T-helper 9 cell (primary cell): Measurements from ENCODE around the gene VSTM1.
"Not testable (repeated sequence)": the region's sequence is repeated elsewhere in the genome, so short reads cannot be mapped to it uniquely, and the experiment has no call there.

Experiments used
- DNase-seq: peaks from one replicate; pipeline ENCODE4 v3.0.0-alpha.2; 2020
- total RNA-seq, 2 donors: gene quantifications; one replicate each; lab custom pipeline; 2026; lab: John Stamatoyannopoulos, UW

The VSTM1 gene, protein sequence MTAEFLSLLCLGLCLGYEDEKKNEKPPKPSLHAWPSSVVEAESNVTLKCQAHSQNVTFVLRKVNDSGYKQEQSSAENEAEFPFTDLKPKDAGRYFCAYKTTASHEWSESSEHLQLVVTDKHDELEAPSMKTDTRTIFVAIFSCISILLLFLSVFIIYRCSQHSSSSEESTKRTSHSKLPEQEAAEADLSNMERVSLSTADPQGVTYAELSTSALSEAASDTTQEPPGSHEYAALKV
- 0 to 0.07 reads per million in 2 donors for total RNA-seq

GRCh38 chr19:54063350-54064116 lies at the start of gene VSTM1:
Gene VSTM1 (minus strand): TSS chr19:54063897. CDS start chr19:54063777, 120 bp downstream.
- no peak for DNase-seq

- no peak for DNase-seq
Measured at GRCh38 chr19:54109651-54110050, 46.0 kb upstream of the VSTM1 start.

- DNase-seq = no peak
Measured at GRCh38 chr19:54108496-54108895, 44.8 kb upstream of the VSTM1 start.

DNA sequence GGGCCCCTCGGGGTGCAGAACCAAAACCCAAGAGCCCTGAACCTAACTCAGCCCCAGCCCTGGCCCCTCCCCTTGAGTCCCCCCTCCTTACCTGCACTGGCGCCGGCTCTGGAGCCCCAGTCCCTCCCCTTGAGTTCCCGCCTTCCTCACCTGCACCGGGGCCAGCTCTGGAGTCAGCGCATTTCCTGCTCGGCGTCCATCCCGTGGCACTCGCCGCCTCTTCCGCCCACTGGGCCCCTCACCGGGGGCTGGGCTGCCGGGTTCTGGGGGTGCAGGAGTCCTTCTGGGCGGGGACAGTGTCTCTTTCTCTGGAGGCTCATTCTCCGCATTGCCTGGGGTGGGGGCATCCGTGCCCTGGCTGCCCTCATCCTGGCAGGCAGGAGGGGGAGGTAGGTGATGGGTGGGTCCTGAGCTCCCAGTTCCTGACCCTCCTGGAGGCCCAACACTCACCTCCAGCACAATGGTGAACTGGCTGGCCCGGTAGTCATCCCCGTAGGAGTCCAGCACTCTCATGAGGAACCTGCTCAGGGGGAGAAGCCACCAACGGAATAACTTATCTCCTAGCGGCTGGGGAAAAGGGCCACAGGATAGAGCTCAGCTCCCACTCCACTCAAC lies 44.3 kb upstream of the VSTM1 start:
- no peak for DNase-seq

- no peak for DNase-seq
Measured at GRCh38 chr19:54106716-54107115, 43.0 kb upstream of the VSTM1 start.

- no peak for DNase-seq
Measured at GRCh38 chr19:54105796-54106195, 42.1 kb upstream of the VSTM1 start.

DNA sequence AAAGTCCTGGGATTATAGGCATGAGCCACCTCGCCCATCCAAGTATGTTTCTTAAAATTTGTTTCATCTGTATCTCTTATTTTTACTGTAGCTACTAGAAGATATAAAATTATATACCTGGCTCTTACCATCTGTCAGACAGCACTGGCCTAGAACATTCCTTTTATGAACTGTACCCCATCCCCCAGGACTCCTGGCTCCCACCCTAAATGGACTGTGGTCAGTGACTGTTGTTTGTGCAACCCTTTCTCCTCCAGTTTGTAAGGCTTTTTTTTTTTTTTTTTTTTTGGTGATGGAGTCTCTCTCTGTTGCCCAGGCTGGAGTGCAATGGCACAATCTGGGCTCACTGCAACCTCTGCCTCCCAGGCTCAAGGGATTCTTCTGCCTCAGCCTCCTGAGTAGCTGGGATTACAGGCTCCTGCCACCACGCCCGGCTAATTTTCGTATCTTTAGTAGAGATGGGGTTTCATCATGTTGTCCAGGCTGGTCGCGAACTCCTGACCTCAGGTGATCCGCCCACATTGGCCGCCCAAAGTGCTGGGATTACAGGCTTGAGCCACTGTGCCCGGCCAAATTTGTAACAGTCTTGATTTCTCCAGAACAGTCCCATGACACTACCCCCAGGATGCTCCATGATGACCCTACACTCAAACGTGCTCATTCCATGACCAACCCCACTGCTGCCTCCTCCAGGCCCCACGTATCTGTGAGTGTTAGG lies 41.5 kb upstream of the VSTM1 start:
- DNase-seq = no peak

GRCh38 chr19:54102421-54103169 lies 38.9 kb upstream of the VSTM1 start, which contains the start of gene NDUFA3:
Gene NDUFA3 (plus strand): TSS chr19:54102855. CDS start chr19:54102879, 24 bp downstream.
- peak; percentile 93 for DNase-seq

GRCh38 chr19:54100561-54100960 lies 36.9 kb upstream of the VSTM1 start, which contains the start of gene OSCAR:
Gene OSCAR (minus strand): TSS chr19:54100803. CDS start chr19:54100792, 11 bp downstream.
- DNase-seq = no peak

GRCh38 chr19:54099903-54100255 lies 36.2 kb upstream of the VSTM1 start:
- not testable (repeated sequence) for DNase-seq

GRCh38 chr19:54099190-54099902 lies 35.6 kb upstream of the VSTM1 start:
- DNase-seq = no peak

DNA sequence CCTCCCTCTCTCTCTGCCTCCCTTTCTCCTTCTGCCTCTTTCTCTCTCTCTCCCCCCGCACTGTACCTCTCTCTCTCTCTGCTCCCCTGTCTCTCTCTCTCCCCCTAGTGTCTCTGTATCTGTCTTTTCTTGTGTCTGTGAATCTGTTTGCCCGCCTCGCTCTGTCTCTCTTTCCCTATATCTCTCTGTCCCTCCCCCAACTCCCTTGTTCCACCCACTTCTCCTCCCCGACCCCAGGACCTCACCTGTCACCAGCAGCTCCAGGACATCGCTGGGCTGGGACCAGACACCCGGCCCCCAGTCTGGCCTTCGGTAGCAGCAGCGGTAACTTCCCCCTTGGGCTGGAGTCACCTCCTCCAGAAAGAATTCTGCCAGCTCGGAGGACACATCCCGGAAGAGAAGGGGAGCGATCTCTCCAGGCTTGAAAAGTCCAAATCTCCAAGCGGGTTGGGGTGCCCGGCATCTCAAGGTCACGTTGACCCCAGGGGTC lies 33.0 kb upstream of the VSTM1 start:
- DNase-seq = no peak

GRCh38 chr19:54095859-54096616 lies 32.3 kb upstream of the VSTM1 start:
- peak; percentile 27 for DNase-seq

GRCh38 chr19:54095136-54095858 lies 31.6 kb upstream of the VSTM1 start:
- DNase-seq = no peak

- DNase-seq = no peak
Measured at GRCh38 chr19:54094426-54095000, 30.8 kb upstream of the VSTM1 start.

DNA sequence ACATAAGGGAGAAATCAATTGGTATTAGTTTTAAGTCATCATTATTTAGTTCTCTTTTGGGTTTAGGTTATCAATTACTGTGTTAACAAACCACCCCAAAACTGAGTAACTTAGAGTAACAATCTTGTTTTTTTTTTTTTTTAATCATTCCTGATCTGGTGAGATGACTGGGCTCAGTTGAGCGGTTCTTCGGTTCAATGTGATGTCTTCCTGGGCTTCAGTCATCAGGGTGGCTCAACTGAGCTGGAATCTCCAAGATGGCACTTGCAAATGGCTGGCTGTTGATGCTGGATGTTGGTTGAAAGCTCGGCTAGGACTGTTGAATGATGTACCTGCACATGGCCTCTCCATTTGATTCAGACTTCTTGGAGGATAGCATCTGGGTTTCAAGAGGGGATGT lies 20.7 kb upstream of the VSTM1 start:
- DNase-seq = no peak

DNA sequence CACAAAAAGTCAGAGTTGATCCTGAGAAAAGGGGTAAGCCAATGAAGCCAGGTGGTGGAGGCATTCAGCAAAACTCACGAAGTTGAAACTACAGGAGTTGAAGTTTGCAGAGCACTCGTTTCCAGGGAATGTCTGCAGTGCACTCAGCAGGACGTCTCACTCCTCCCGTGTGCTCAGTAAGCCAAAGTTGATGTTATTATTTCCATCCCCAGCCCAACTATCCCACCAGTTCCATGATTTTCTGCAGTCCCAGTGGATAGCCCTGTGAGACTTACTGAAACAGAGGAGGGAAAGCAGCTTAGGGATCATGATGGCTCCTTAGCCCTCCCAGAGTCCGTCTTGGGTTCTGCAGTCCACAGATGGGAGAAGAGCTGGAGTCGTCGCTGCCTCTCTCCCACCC lies 17.3 kb upstream of the VSTM1 start, which contains the start of gene TARM1:
Gene TARM1 (minus strand): TSS at position 334 of the 400 bp plus-strand sequence. CDS start 25 bp downstream, at position 309.
- DNase-seq = no peak

GRCh38 chr19:54077334-54077733 lies 13.6 kb upstream of the VSTM1 start:
- DNase-seq = no peak

GRCh38 chr19:54074851-54075250 lies 11.2 kb upstream of the VSTM1 start:
- DNase-seq = no peak
